LHCN-M2 (cell line): ENCODE data around the gene TP53BP2. TPM values are rescaled to one million over a fixed set of nuclear protein-coding genes. Genes with fewer than 3 reads are reported as not detected.

Source experiments
- DNase-seq: peaks from one replicate; pipeline ENCODE4 v3.0.0-alpha.2; 2012; ENCODE audit warnings: low read depth
- total RNA-seq: library from RNA; depleted of rRNA; stranded (reverse); fragments of >200 nt; gene quantifications from 2 replicates; pipeline ENCODE4 v1.2.3, GENCODE V29; 2014

Gene TP53BP2
- total RNA-seq, 1 experiment from 2014 or later, result 28.5 TPM

- DNase-seq, result no peak
Measured at GRCh38 chr1:223765719-223766340, 79.9 kb downstream of the TP53BP2 start.

- no peak for DNase-seq
Measured at GRCh38 chr1:223765036-223765718, 80.6 kb downstream of the TP53BP2 start.

- DNase-seq, result no peak
Measured at GRCh38 chr1:223763881-223764280, 81.9 kb downstream of the TP53BP2 start.

GRCh38 chr1:223763251-223763650, 82.5 kb downstream of the TP53BP2 start:
- no peak for DNase-seq

- no peak for DNase-seq
Measured at GRCh38 chr1:223761411-223761810, 84.3 kb downstream of the TP53BP2 start.

- no peak for DNase-seq
Measured at GRCh38 chr1:223760833-223761232, 84.9 kb downstream of the TP53BP2 start.

- DNase-seq, result no peak
Measured at GRCh38 chr1:223759273-223759672, 86.5 kb downstream of the TP53BP2 start.

GRCh38 chr1:223758734-223759133, 87.0 kb downstream of the TP53BP2 start:
- no peak for DNase-seq

- DNase-seq, result no peak
Measured at GRCh38 chr1:223756806-223757700, 88.7 kb downstream of the TP53BP2 start.

GRCh38 chr1:223755992-223756775, 89.6 kb downstream of the TP53BP2 start:
- DNase-seq, result no peak

GRCh38 chr1:223755432-223755792, 90.3 kb downstream of the TP53BP2 start:
- DNase-seq, result no peak

GRCh38 chr1:223754681-223755431, 90.9 kb downstream of the TP53BP2 start:
- DNase-seq, result no peak

- no peak for DNase-seq
Measured at GRCh38 chr1:223752721-223753515, 92.8 kb downstream of the TP53BP2 start.

GRCh38 chr1:223751696-223752095, 94.1 kb downstream of the TP53BP2 start:
- no peak for DNase-seq

- DNase-seq, result no peak
Measured at GRCh38 chr1:223750730-223751570, 94.8 kb downstream of the TP53BP2 start.

- no peak for DNase-seq
Measured at GRCh38 chr1:223748773-223749733, 96.7 kb downstream of the TP53BP2 start.

GRCh38 chr1:223748405-223748772, 97.4 kb downstream of the TP53BP2 start:
- no peak for DNase-seq

GRCh38 chr1:223747838-223748335, 97.9 kb downstream of the TP53BP2 start:
- DNase-seq, result peak; percentile 51
